SK-MEL-5 (cell line): ENCODE results near the gene CYB561A3. TPM values are rescaled to one million over a fixed set of nuclear protein-coding genes. Genes with fewer than 3 reads are reported as not detected.
A peak's percentile ranks its signal among the peaks of the same experiment; 100 is the strongest.
"Not testable (repeated sequence)": the region's sequence is repeated elsewhere in the genome, so short reads cannot be mapped to it uniquely, and the experiment has no call there.

ENCODE experiments used
- DNase-seq: peaks from one replicate; pipeline ENCODE4 v3.0.0-alpha.2; 2016; ENCODE audit warnings: low read depth, low spot score
- in situ Hi-C: cut with HindIII; loops from 2 replicates; pipeline ENCODE4 v1.10.0; 2016; ENCODE audit warnings: low sequenced_read_pairs, high pct_unique_total_duplicates, low pct_unique_long_range_greater_than_20kb
- polyA plus RNA-seq, 2 experiments: library from polyadenylated mRNA; depleted of rRNA; stranded (reverse); fragments of >200 nt; gene quantifications; 2 replicates each; pipeline ENCODE4 v1.2.3, GENCODE V29; 2015
- total RNA-seq: library from RNA; depleted of rRNA; stranded (reverse); fragments of >200 nt; shearing (Covaris generic); gene quantifications from 2 replicates; pipeline ENCODE4 v1.2.3, GENCODE V29; 2014; rRNA removed

CYB561A3 gene, protein sequence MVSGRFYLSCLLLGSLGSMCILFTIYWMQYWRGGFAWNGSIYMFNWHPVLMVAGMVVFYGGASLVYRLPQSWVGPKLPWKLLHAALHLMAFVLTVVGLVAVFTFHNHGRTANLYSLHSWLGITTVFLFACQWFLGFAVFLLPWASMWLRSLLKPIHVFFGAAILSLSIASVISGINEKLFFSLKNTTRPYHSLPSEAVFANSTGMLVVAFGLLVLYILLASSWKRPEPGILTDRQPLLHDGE
- total RNA-seq = 15.1 and 20.5 TPM in 2 replicates
- polyA plus RNA-seq (2015; cell fraction: cytosol; rRNA removed) = 51.5 and 54.5 TPM in 2 replicates
- polyA plus RNA-seq (2015; cell fraction: nucleus; rRNA removed) = 42.6 and 52.8 TPM in 2 replicates

- peak; percentile 88 for DNase-seq
- in situ Hi-C loops = no loop called here
Measured at GRCh38 chr11:61361741-61362541, at the start of gene CYB561A3, which contains the start of gene TMEM138. TSS of gene CYB561A3 (minus strand) at chr11:61361882. CDS start at chr11:61356713, 5,169 bp downstream. TSS of gene TMEM138 (plus strand) at chr11:61362374. CDS start at chr11:61364391, 2,017 bp downstream.

DNA sequence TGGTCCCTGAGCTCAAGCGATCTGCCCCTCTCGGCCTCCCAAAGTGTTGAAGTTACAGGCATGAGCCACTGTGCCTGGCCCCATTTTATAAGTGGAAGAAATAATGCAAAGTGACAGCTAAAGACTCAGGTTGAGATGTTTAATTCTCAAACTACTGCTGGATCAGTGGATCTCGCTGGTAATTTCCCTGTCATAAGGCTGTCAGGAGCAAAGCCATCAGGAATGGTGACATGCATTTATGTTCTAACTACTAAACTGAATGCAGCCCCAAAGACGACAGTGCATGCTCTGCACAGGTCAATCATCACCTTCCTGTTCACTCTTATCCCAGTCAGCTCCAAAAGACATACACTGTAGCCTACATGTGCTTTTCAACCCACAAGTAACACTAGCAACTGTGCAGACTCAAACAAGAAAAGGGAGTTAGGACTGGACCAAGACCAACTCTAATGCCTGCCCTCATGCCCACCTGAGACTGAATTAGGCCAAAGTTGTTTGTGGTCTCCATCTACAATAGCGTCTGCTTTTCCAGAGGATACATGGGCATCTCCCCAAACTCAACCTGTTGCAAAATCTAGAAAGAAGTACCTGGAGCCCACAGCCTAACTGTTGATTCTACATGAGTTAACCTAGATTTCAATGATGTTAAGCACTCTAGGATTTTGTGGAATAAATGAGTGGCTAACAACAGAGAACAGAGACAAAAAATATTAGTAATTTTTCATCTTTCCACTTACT lies 45.5 kb upstream of the CYB561A3 start:
- in situ Hi-C loops = no loop called here
- DNase-seq = no peak

DNA sequence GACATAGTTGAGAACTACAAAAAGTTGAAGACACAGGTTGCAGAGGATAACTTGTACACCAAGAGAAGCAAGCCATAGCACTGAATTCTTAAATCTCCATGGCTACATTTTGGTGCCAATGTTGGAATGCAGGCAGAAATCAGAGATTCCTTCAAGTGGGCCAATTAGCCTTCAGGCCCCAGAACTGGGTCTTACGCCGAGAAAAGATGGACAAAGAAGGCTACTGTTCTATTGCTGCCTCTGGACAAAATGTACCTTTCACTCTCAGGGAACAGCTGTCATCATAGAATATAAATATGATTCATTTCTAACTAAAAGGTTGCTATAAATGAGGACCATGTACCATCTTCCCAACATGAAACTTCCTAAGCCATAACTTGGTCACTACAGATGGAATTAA lies 44.4 kb upstream of the CYB561A3 start:
- in situ Hi-C loops = no loop called here
- peak; percentile 22 for DNase-seq

- DNase-seq = no peak
- in situ Hi-C loops = no loop called here
Measured at GRCh38 chr11:61404641-61405040, 43.0 kb upstream of the CYB561A3 start.

DNA sequence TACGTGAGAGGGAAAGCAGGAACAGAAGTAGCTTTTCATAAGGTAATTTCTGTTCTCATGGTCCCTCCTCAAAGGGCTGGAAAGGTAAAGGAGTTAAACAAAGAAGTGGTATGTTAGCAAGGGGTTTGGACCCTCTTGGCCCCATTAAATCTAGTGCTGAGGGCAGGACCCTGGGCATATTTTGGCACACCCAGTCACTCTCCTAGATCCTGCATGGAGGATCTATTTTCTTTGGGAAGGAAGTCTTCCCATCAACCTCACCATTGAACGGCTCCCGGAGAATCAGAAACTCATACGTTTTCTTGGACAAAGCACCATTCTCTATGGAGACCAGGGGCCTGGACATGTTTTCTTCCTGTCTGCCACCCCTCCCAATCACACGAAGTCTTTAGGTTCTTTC lies 42.4 kb upstream of the CYB561A3 start:
- no peak for DNase-seq
- in situ Hi-C loops = no loop called here

GRCh38 chr11:61403658-61404057 lies 42.0 kb upstream of the CYB561A3 start:
- no peak for DNase-seq
- in situ Hi-C loops = no loop called here

DNA sequence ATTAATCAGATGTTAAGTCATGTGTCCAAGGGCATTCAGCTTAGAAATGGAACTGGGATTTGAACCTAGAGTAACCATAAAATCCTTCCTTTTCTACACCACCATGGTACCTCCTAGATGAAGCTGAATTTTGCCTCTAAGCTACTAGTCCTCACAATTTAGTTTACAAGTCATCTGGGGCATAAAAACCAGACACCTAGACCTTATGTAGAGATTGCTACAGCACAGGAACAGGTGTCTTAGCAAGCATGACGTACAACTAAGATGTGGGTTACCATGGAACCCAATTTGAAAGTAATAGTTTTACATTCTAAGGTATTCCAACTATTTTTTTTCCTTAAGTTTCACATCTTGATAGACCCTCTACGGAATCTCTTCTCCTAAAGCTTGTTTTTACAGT lies 39.9 kb upstream of the CYB561A3 start:
- in situ Hi-C loops = no loop called here
- no peak for DNase-seq

DNA sequence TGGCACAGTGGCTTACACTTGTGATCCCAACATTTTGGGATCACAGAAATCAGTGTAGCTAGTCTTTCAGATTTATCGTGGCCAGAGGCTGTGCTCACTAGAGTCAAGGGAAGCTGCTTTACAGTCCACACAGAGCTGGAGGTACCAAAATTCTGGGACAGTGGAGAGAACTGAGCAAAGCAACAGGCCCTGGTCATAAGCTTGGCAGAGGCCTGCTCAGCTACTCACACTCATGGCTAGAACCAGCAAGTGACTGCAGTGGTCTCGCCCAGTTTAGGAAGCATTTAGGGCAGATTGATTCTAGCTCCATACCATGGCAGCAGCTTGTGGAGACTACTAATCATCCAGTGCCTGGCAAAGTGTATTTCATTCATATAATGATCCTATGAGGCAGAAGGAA lies 39.5 kb upstream of the CYB561A3 start:
- DNase-seq = no peak
- in situ Hi-C loops = no loop called here

DNA sequence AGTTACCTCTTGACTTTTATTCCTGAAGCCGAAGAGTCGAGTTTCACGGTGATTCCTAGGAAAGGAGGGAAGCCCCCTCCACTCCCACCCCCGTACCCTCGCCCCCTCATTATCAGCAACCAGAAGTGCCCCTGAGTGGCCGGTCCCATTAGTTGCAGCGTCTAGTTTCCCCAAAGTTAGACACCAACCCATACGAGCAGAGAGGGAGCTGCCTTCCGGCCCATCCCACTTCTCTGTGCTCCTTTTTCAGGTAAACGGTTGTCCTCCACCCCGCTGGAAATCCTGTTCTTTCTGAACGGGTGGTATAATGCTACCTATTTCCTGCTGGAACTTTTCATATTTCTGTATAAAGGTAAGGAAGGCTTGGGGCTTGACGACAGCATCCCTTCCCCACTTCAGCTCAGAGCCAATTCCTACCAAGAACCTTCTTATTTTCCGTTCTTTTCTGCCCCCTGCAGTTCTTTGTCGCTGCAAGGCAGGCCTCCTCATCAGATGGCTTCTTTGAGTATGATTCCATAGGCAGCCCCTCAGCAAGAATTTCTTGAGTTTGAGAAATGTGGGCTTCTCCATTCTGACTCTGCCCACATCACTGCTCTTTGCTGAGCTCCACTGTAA lies 31.4 kb upstream of the CYB561A3 start:
- no peak for DNase-seq
- in situ Hi-C loops = no loop called here

- no peak for DNase-seq
- in situ Hi-C loops = no loop called here
Measured at GRCh38 chr11:61390161-61390560, 28.5 kb upstream of the CYB561A3 start.

- in situ Hi-C loops = no loop called here
- DNase-seq = peak; percentile 67
Measured at GRCh38 chr11:61384271-61385242, 22.9 kb upstream of the CYB561A3 start.

DNA sequence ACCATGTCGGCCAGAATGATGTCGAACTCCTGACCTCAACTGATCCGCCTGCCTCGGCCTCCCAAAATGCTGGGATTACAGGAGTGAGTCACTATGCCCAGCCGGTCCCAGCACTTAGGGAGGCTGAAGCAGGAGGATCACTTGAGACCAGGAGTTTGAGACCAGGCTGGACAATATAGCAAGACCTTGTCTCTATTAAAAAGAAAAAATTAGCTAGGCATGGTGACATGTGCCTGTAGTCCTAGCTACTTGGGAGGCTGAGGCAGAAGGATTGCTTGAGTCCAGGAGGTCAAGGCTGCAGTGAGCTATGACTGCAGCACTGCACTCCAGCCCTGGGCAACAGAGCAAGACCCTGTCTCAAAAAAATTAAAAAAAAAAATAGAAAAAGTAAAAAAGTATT lies 22.2 kb upstream of the CYB561A3 start:
- DNase-seq, in situ Hi-C loops: not testable (repeated sequence)

DNA sequence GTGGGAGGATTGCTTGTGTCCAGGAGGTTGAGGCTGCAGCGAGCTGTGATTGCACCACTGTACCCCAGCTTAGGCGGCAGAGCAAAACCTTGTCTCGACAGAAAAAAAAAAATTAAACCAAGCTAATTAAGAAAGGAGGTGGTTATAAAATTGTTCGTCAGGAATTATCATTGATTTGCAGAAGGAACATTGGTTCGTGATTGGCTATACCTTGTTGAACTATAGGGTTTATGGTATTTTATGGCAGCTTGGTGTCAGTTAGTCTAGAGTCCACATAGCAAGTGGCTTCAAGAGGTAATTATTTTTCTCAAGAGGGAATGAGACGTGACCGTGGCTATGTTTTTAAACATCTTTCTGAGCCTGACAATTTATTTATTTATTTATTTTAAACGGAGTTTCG lies 19.2 kb upstream of the CYB561A3 start:
- in situ Hi-C loops = no loop called here
- no peak for DNase-seq

DNA sequence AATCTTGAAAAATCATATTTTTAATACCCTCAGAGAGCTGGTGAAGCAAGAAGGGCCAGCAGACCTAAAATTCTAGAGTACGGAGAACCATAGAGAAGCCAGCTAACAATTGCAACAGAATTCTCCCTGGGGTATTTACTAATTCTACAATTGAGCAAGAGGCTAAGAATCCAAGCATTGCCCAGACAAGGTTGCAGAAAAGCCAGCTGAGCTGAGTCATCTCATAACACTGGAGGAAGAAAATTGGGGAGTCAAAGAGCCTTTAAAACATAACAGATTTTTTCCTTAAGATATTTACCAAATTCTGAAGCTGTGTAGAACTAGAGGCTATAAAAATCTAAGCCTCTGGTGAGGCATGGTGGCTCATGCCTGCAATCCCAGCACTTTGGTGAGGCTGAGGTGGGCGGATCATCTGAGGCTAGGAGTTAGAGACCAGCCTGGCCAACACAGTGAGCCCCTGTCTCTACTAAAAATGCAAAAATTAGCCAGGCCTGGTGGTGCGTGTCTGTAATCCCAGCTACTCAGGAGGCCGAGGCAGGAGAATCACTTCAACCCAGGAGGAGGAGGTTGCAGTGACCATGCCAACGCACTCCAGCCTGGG lies 17.1 kb upstream of the CYB561A3 start:
- in situ Hi-C loops = no loop called here
- no peak for DNase-seq

DNA sequence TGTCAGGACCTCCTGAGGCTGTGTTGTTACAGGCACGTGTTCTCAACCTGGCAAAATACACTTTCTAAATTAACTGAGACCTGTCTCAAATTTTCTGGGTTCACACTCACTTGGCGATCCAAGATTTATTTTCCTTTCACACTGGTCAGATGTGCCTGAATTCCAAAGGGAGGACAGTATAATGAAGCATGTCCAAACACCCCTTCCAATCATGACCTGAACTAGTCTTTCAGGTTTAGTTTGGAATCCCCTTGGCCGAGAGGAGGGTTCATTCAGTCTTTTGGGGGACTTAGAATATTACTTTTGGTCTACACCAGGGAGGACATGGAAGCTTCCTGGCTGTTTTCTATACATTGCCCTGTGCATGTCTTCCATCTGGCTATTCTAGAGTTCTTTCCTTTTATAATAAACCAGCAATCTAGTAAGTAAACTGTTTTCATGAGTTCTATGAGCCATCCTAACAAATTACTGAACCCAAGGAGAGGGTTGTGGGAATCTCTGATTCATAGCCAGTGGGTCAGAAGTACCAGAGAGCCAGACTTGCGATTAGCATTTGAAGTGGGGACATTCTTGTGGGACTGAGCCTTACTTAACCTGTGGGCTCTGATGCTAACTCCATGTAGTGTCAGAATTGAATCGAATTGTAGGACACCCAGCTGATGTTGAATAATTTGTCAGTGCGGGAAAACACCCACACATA lies 15.9 kb upstream of the CYB561A3 start:
- in situ Hi-C loops = no loop called here
- no peak for DNase-seq

DNA sequence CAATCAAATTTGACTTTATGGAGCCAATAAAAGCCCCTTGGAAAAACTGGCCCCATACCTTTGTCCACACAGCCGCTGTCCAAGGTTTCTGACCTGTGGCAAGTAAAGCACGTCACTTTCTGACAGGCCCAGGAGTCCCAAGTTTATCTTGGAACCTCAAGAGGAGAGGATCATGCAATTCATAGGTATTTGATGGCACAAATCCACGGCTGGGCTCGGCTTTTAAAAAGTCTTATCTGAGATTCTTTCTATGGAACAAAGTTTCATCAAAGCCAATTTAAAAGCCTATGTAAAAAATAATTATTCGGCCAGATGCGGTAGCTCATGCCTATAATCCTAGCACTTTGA lies 14.1 kb upstream of the CYB561A3 start:
- no peak for DNase-seq
- in situ Hi-C loops = no loop called here
